Measurements from ENCODE around the gene SERPINE1.

SERPINE1 gene

GRCh38 chr7:101156866-101157589 is 30.1 kb downstream of the SERPINE1 start:
- no peak for DNase-seq
- Histone ChIP-seq H3K27me3 (no peaks in the 10 kb centered on the region), H3K9me3 (no peaks in the 10 kb centered on the region), H3K4me1 (peaks cover 4% of the 10 kb centered on the region; the same call in 1 of the 2 replicates), H3K36me3 (peaks cover 9% of the 10 kb centered on the region), H3K4me3 (ENCODE audit: low read depth, low read length) (no peak overlapping the region)
- TF ChIP-seq, protein P1, sequence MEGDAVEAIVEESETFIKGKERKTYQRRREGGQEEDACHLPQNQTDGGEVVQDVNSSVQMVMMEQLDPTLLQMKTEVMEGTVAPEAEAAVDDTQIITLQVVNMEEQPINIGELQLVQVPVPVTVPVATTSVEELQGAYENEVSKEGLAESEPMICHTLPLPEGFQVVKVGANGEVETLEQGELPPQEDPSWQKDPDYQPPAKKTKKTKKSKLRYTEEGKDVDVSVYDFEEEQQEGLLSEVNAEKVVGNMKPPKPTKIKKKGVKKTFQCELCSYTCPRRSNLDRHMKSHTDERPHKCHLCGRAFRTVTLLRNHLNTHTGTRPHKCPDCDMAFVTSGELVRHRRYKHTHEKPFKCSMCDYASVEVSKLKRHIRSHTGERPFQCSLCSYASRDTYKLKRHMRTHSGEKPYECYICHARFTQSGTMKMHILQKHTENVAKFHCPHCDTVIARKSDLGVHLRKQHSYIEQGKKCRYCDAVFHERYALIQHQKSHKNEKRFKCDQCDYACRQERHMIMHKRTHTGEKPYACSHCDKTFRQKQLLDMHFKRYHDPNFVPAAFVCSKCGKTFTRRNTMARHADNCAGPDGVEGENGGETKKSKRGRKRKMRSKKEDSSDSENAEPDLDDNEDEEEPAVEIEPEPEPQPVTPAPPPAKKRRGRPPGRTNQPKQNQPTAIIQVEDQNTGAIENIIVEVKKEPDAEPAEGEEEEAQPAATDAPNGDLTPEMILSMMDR (IDR thresholded peaks at IDR 0.05; ENCODE audit: low read depth, low read length) = no peak

DNA sequence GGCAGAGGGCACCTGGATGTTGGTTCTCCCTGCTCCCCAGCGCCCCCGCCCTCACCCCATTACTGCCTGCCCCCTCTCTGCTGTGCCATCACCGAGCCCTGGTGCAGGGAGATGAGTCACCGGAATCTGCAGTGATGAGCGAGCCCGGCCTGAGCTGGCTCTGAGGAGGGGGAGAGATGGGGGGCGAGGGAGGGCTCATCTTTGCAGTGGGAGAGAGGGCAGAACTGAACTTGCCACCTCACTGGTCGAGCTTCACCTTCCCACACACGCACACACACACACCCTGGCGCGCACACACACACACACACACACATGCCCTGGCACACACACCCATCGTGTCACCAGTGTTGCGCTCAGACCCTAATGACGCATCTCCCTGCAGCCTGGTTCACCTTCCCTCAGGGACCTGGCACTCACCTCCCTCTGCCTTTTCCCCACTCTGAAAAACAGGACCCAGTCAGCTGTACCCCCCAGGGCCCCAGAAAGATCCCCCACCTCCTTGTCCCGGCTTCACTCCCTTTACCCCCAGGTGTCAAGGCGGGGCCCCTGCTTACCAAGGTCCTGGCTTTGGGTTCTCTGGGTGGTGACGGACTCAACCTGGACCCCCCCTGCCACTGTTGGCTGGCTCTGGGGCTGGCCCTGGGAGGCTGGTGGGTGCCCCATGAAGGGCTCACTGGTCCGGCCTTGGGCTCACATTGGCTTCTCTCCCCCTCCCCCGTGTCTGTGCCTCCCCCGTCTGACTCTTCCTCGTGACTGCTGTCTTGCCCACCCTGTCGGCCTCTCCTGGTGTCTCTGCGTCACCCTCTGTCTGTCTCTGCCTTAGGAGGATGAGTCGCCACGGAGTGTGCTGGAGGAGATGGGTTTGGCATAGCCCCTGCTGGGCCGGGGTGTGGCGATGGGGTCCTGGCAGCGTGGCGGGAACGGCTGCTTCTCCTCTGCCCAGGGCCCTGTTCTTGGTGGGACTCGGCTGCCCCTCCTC is 33.1 kb downstream of the SERPINE1 start:
- DNase-seq = peak; percentile 60
- Histone ChIP-seq H3K4me3 (ENCODE audit: low read depth, low read length) (no peak overlapping the region), H3K4me1 (peaks cover 4% of the 10 kb centered on the region; the same call in 1 of the 2 replicates), H3K27me3 (no peaks in the 10 kb centered on the region), H3K9me3 (no peaks in the 10 kb centered on the region), H3K36me3 (peaks cover 17% of the 10 kb centered on the region)
- TF ChIP-seq, protein P1 (IDR thresholded peaks at IDR 0.05; ENCODE audit: low read depth, low read length) = no peak

GRCh38 chr7:101160910-101161309 is 34.0 kb downstream of the SERPINE1 start:
- H3K36me3 ChIP-seq = peaks cover 17% of the 10 kb centered on the region
- no peak overlapping the region for H3K4me3 ChIP-seq (ENCODE audit: low read depth, low read length)
- no peaks in the 10 kb centered on the region for H3K9me3 ChIP-seq
- peaks cover 4% of the 10 kb centered on the region; the same call in 1 of the 2 replicates for H3K4me1 ChIP-seq
- no peaks in the 10 kb centered on the region for H3K27me3 ChIP-seq
- TF ChIP-seq, protein P1 (IDR thresholded peaks at IDR 0.05; ENCODE audit: low read depth, low read length) = no peak
- DNase-seq = no peak

GRCh38 chr7:101161692-101162471 is 35.0 kb downstream of the SERPINE1 start:
- H3K4me1 ChIP-seq = peaks cover 4% of the 10 kb centered on the region; the same call in 1 of the 2 replicates
- H3K36me3 ChIP-seq = peaks cover 17% of the 10 kb centered on the region
- no peaks in the 10 kb centered on the region for H3K9me3 ChIP-seq
- peak overlapping the region; percentile 57 for H3K4me3 ChIP-seq (ENCODE audit: low read depth, low read length)
- TF ChIP-seq, protein P1 (IDR thresholded peaks at IDR 0.05; ENCODE audit: low read depth, low read length) = no peak
- H3K27me3 ChIP-seq = no peaks in the 10 kb centered on the region
- no peak for DNase-seq

- peaks cover 15% of the 10 kb centered on the region for H3K36me3 ChIP-seq
- H3K27me3 ChIP-seq = no peaks in the 10 kb centered on the region
- H3K9me3 ChIP-seq = no peaks in the 10 kb centered on the region
- H3K4me1 ChIP-seq = peaks cover 11% of the 10 kb centered on the region; the same call in 1 of the 2 replicates
- peak overlapping the region; percentile 57 for H3K4me3 ChIP-seq (ENCODE audit: low read depth, low read length)
- DNase-seq = peak; percentile 90
- TF ChIP-seq, protein P1 (IDR thresholded peaks at IDR 0.05; ENCODE audit: low read depth, low read length) = no peak
Observed at GRCh38 chr7:101162551-101163278, 35.8 kb downstream of the SERPINE1 start.
